ENCODE data around the gene COX5A.
"Not testable (repeated sequence)": the region's sequence is repeated elsewhere in the genome, so short reads cannot be mapped to it uniquely, and the experiment has no call there.

- not testable (repeated sequence) for TF ChIP-seq CTCF (IDR thresholded peaks at IDR 0.05; ENCODE audit: low read length); EZH2 (IDR thresholded peaks at IDR 0.05; ENCODE audit: borderline replicate concordance, low read length)
Measured at GRCh38 chr15:74935193-74935592, 2.7 kb downstream of the COX5A start.
